ENCODE results near the gene UNC93B1.

UNC93B1 gene, protein sequence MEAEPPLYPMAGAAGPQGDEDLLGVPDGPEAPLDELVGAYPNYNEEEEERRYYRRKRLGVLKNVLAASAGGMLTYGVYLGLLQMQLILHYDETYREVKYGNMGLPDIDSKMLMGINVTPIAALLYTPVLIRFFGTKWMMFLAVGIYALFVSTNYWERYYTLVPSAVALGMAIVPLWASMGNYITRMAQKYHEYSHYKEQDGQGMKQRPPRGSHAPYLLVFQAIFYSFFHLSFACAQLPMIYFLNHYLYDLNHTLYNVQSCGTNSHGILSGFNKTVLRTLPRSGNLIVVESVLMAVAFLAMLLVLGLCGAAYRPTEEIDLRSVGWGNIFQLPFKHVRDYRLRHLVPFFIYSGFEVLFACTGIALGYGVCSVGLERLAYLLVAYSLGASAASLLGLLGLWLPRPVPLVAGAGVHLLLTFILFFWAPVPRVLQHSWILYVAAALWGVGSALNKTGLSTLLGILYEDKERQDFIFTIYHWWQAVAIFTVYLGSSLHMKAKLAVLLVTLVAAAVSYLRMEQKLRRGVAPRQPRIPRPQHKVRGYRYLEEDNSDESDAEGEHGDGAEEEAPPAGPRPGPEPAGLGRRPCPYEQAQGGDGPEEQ

DNA sequence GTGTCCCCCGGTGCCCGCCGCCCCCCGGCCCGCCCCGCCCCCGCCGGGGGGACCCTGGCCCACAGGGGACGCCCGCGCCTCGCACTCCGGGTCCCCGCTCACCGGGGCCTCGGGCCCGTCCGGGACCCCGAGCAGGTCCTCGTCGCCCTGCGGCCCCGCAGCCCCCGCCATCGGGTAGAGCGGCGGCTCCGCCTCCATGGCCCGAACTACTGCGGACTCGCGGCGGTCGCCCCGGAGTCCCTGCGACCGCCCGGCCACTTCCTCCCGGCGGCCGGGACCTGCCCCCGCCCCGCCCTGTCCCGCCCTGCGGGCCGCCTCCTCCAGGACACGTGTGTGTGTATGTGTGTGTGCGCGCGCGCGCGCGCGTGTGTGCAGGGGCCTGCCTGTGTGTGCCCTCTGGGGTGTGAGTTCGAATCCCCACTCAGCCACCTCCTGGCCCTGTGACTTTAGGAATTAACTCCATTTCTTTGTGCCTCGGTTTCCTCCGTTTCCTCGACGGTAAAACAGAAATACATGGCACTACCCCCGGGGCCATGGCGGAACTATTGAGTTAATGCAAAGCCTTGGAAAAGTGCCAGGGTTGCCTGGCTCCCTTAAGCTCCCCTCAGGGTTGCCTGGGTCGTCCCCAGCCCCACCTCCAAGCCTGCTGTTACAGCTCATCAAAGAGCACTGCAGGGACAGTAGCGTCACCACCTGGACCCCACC is at the start of gene UNC93B1:
Gene UNC93B1 (minus strand): TSS at position 252 of the 705 bp plus-strand sequence. CDS start 54 bp downstream, at position 198.
- DNase-seq, result peak; percentile 89

DNA sequence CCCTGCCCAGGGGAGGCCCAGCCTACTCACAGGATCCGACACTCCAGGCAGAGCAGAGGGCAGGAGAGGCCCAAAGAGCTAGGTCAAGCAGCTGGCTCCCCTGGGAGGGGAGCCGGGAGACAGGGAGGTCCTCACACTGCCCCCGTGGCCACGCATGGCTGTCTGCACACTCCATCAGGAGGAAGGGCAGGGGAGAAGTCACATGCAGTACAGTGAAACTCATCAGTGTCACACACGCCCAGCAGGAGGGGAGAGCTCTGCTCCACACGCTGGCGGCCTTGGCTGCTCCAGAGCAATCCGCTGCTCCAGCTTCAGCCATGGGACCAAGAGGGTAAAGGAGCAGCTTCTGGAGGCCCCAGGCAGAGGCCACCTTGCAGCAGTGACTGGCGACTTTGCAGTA is 49.2 kb upstream of the UNC93B1 start:
- no peak for DNase-seq

DNA sequence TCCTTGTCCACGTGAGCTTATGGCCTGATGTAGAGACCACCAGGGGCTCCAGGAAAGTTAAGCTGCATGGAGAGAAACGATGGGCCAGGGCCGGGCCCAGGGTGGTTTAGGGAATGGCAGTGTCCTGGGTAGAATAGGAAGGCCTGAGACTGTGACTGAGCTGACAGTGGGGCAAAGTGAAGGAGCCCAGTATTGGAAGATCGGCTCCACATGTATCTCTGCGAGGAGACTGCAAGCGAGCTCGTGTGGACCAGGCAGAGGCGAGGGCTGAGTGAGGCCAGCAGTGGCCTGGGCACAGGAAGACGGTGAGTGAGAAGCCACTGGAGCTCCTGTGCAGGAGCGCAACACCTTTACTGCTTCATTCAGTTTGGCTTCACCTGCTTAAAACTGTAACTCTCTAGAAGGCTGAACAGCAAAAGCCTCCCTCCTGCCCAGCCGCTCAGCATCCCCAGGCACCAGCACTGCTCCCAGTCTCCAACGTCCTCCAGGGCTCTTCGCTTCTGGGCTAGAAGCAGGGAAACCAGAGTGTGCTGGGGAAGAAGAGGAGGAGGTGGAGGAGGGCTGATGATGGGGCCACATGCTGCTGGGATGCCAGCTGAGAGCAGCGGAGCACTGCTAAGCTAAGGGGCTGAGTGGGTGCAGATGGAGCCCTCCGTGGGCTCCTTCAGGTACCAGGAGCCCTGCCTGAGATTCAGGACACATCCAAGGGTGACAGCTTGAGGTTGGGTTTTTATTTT is 48.4 kb upstream of the UNC93B1 start:
- no peak for DNase-seq

- no peak for DNase-seq
Observed at GRCh38 chr11:68051191-68052136, 47.6 kb upstream of the UNC93B1 start.

GRCh38 chr11:68050371-68050841 is 46.5 kb upstream of the UNC93B1 start:
- DNase-seq, result no peak

DNA sequence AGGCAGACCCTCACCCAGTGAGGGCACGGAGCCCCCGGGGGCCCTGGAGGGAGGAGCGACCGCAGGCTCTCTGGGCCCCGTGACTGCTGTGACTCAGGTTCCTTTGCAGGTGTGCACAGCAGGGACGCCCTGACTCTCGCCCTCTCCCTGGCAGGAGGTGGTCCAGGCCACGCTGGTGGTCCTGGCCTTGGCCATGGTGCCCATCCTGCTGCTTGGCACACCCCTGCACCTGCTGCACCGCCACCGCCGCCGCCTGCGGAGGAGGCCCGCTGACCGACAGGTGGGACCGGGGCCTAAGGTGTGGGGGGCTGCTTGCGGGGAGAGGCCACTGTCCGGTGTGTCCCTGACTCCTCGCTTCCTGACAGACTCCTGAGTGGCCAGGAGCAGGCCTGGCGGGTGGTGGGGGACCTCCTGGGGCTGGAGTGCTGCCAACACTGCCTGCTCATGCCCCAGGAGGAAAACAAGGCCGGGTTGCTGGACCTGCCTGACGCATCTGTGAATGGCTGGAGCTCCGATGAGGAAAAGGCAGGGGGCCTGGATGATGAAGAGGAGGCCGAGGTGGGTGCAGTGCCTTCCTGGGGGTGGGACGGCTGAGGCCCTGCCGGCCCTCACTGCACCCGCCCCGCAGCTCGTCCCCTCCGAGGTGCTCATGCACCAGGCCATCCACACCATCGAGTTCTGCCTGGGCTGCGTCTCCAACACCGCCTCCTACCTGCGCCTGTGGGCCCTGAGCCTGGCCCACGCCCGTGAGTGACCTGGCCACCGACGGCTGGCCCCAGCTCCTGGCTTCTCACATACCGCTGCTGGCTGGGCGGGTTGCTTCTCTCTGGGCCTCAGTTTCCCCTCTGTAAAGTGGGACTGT is 45.8 kb upstream of the UNC93B1 start:
- no peak for DNase-seq

DNA sequence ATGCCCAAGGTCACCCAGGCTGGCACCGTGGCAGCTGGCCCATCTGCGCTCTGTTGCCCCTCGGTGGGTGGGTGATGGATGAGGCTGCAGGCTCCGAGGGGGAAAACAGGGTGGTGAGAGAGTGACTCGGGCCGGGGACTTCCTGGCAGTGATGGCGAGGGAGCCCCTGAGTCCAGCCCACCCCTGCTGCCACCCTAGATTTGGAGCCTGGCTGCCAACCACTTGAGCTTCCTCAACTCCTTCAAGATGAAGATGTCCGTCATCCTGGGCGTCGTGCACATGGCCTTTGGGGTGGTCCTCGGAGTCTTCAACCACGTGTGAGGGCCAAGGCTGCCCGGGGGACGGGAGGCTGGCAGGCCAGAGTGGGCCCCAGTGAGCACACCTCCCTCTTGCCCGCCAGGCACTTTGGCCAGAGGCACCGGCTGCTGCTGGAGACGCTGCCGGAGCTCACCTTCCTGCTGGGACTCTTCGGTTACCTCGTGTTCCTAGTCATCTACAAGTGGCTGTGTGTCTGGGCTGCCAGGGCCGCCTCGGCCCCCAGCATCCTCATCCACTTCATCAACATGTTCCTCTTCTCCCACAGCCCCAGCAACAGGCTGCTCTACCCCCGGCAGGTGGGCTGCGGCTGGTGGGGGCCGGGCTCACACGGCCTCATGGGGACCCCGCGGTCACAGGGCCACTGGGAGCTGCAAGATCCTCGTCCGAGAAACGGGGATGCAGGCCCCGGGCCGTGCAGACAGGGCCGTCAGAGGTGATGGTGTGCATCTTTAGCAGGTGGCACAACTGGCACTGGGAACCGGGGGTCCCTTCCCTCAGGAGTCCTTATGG is 45.0 kb upstream of the UNC93B1 start:
- no peak for DNase-seq

DNA sequence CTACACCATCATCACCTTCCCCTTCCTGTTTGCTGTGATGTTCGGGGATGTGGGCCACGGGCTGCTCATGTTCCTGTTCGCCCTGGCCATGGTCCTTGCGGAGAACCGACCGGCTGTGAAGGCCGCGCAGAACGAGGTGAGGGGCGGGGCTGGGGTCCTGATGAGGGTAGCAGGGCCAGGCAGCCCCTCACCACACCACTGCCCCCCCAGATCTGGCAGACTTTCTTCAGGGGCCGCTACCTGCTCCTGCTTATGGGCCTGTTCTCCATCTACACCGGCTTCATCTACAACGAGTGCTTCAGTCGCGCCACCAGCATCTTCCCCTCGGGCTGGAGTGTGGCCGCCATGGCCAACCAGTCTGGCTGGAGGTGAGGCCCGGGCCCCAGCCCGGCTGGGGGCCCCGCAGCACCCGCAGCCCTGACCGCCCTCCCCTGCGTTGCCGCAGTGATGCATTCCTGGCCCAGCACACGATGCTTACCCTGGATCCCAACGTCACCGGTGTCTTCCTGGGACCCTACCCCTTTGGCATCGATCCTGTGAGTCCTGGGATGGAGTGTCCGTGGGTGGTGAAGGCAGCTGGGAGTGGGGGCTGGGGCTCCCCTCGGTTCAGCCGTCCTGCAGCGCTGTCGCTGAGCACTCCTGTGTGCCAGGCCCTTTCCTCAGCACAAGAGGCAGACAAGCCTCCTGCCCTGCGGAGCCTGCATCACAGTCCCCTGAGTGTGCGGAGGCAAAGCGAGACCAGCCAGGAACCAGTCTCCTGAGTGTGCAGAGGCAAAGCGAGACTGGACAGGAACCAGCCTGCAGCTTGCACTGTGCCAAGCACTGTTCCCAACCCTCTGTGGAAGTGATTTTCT is 43.8 kb upstream of the UNC93B1 start:
- no peak for DNase-seq

DNA sequence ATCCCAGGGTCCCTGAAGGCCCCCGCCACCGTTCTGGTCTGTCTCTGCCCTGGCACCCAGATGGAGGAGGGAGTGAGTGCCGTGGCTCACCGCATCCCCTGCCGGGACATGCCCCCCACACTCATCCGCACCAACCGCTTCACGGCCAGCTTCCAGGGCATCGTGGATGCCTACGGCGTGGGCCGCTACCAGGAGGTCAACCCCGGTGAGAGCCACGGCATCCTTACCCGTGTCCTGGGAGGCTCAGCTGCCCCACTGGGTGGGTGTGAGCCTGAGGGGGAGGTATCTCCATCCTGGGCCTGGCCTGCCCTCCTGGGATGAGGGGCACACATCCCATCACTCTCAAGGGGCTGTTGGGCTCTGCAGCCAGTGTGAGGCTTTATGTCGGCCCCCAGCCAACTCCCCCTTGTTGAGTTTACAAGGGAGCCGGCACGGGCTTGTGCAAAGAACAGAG is 41.0 kb upstream of the UNC93B1 start:
- DNase-seq, result no peak

DNA sequence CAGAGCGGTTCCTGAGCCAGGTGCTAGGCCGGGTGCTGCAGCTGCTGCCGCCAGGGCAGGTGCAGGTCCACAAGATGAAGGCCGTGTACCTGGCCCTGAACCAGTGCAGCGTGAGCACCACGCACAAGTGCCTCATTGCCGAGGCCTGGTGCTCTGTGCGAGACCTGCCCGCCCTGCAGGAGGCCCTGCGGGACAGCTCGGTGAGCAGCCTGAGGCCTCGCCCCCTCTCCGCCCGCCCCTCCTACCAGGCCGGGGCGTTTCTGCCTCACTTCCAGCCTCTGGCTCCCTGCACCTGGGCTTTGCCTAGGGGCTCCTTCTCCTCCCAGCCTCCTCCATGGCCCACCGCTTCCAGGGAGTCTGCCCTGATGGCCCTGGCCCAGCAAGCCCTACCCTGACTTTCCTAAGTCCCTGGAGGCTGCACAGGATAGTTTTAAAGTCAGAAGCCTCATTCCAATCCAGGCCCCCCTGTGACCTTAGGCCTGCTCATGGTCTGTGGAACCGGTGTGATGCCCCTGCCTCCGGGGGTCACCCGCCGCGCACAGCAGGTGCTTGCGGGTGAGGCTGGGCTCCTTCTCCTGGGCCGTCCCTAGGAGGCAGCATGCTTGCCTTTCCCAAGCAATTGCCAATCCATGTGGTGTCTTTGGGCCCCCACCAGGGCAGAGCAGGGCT is 40.4 kb upstream of the UNC93B1 start:
- no peak for DNase-seq

- DNase-seq, result no peak
Observed at GRCh38 chr11:68043349-68044144, 39.6 kb upstream of the UNC93B1 start.

- DNase-seq, result no peak
Observed at GRCh38 chr11:68043029-68043348, 39.1 kb upstream of the UNC93B1 start.

DNA sequence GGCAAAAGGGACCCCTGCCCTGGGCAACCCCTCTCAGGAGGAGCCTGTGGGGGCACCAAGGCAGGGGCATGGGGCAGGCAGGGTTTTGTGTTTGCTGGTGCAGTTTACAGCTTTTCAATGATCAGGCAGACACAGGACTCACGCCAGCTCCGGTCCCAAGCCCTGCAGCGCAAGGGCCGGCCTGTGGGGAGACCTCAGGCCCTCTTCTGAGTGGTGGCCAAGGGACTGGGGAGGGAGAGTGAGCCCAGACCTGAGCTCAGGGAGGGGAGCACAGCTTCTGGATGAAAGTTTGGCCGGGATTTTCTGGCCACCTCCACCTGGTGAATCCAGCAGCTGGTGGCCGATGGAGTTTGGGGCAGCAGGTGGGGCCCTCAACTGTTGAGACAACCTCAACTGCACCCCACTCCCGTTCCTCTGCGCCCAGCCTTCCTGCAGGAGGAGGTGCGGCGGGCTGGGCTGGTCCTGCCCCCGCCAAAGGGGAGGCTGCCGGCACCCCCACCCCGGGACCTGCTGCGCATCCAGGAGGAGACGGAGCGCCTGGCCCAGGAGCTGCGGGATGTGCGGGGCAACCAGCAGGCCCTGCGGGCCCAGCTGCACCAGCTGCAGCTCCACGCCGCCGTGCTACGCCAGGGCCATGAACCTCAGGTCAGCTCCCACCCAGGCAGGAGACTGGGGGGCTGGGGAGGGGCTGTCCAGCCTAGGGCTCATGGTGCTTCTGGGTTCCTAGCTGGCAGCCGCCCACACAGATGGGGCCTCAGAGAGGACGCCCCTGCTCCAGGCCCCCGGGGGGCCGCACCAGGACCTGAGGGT is 38.5 kb upstream of the UNC93B1 start:
- DNase-seq, result no peak

DNA sequence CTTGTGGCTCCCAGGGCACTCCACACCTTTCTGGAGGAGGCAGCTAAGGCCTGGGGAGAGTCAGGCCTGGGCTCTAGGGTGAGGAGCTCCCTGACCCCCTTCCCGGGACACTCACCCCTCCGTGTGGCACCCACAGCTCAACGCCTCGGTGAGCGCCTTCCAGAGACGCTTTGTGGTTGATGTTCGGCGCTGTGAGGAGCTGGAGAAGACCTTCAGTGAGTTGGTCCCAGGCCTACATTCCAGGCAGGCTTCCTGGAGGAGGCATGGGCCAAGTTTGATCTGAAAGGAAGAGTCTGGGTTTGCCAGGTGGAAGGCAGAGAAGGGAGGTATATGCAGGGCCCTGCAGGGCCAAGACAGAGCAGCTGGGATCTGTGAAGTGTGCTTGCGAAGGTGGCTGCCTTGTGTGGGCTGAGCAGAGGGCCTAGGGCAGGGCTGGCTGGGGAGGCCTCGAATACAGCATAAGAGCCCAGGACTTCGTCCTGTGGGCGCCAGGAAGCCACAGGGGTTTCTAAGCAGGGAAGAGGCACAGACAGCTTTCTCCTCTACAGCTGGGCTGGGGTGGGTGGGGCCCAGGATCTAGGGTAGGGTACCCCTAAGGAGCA is 37.8 kb upstream of the UNC93B1 start:
- DNase-seq, result no peak

- no peak for DNase-seq
Observed at GRCh38 chr11:68040957-68041591, 37.2 kb upstream of the UNC93B1 start.

Measured in activated CD4-positive, alpha-beta T cell treated with anti-CD3 and anti-CD28 coated beads for 48 hours (primary cell).